Loucy (cell line): Measurements from ENCODE around the gene PGA4.

Experiments used
- CTCF ChIP-seq: fragments of 200-600 bp; sonication (generic); conservative IDR thresholded peaks from 2 replicates; pipeline ENCODE4 v1.5.1; 2014; ENCODE audit warnings: mild to moderate bottlenecking, antibody characterized with exemption, low read length
- EZH2phosphoT487 ChIP-seq: fragments of 200-600 bp; IDR thresholded peaks from 2 replicates; pipeline ENCODE4 v1.6.1; 2018; ENCODE audit warnings: antibody characterized with exemption, mild to moderate bottlenecking, moderate library complexity, borderline replicate concordance

GRCh38 chr11:61189933-61190332 is 32.2 kb upstream of the PGA4 start:
- TF ChIP-seq CTCF = no peak
- no peak for TF ChIP-seq EZH2phosphoT487
